Endothelial cell (in vitro differentiated cells): ENCODE results near the gene SH3RF3. TPM values are rescaled to one million over a fixed set of nuclear protein-coding genes. Genes with fewer than 3 reads are reported as not detected.

Source experiments
- DNase-seq: peaks from one replicate; pipeline ENCODE4 v3.0.0; 2021; ENCODE audit warnings: low spot score
- H3K27ac Mint-ChIP-seq: one replicate; pipeline ENCODE4 v1.8.0; 2021; ENCODE audit warnings: mixed read lengths, inconsistent platforms; ENCODE audit not compliant: unreplicated experiment
- H3K27me3 Mint-ChIP-seq: one replicate; pipeline ENCODE4 v1.8.0; 2021; ENCODE audit warnings: mild to moderate bottlenecking, moderate library complexity, mixed read lengths, inconsistent platforms; ENCODE audit not compliant: unreplicated experiment
- H3K36me3 Mint-ChIP-seq: one replicate; pipeline ENCODE4 v1.8.0; 2021; ENCODE audit warnings: mild to moderate bottlenecking, low read depth, mixed read lengths, inconsistent platforms; ENCODE audit not compliant: unreplicated experiment
- H3K4me1 Mint-ChIP-seq: one replicate; pipeline ENCODE4 v1.8.0; 2021; ENCODE audit warnings: mild to moderate bottlenecking, mixed read lengths, inconsistent platforms; ENCODE audit not compliant: unreplicated experiment
- H3K4me3 Mint-ChIP-seq: one replicate; pipeline ENCODE4 v1.8.0; 2021; ENCODE audit warnings: mild to moderate bottlenecking, mixed read lengths, inconsistent platforms; ENCODE audit not compliant: unreplicated experiment
- H3K9me3 Mint-ChIP-seq: one replicate; pipeline ENCODE4 v1.8.0; 2021; ENCODE audit warnings: mixed read lengths, inconsistent platforms; ENCODE audit not compliant: unreplicated experiment
- total RNA-seq: library from RNA; stranded (reverse); fragmentation: NEBNext Ultra II Directional; extraction: Animal tissue kit (Norgen Biotek cat#: 25700); gene quantifications from one replicate; pipeline ENCODE4 v1.2.1, GENCODE V29; 2021; ENCODE audit not compliant: unreplicated experiment
- TF ChIP-seq, protein P1 (sequence below): fragments of 200-600 bp; sonication (generic); IDR thresholded peaks from one replicate; pipeline ENCODE4 v1.5.0; 2021; ENCODE audit warnings: antibody characterized with exemption; ENCODE audit not compliant: unreplicated experiment

SH3RF3 gene
- total RNA-seq, 1 donor from 2014 or later: 12.8 TPM

DNA sequence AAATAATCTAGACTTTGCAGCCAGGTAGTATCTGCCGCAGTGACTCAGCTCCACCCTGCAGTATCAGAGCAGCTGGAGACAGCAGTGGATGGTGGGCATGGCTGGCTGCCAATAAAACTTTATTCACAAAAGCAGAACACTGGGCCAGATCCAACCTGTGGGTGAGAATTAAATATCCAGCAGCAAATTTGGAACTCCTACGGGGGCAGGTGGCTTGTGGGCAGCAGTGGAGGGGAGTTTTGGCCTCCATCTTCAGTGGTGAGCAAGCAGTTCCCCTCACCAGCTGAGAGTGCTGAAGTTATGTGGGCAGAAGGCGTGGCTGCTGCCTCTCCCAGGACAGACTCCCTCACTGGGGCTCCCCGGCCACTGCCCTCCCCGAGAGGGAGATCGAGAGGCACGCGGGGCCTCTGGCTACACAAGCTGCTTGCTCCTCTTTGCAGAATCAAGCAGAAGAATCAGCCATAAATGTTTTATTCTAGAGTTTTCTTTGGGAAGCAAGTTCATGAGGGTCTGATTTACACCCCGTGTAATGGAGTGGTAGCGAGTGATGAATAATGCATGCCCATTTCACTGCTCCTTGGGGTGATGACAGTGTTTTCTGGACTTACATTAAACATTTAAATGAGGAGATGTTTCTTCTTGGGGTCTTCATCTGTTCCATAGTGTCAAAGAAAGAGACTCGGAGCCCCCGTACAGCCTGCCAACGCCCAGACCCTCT is 280.5 kb downstream of the SH3RF3 start:
- H3K27ac Mint-ChIP-seq: no peak overlapping the region
- H3K4me3 Mint-ChIP-seq: no peak overlapping the region
- H3K9me3 Mint-ChIP-seq: no peaks in the 10 kb centered on the region
- peaks cover 6% of the 10 kb centered on the region for H3K27me3 Mint-ChIP-seq
- TF ChIP-seq, protein P1, sequence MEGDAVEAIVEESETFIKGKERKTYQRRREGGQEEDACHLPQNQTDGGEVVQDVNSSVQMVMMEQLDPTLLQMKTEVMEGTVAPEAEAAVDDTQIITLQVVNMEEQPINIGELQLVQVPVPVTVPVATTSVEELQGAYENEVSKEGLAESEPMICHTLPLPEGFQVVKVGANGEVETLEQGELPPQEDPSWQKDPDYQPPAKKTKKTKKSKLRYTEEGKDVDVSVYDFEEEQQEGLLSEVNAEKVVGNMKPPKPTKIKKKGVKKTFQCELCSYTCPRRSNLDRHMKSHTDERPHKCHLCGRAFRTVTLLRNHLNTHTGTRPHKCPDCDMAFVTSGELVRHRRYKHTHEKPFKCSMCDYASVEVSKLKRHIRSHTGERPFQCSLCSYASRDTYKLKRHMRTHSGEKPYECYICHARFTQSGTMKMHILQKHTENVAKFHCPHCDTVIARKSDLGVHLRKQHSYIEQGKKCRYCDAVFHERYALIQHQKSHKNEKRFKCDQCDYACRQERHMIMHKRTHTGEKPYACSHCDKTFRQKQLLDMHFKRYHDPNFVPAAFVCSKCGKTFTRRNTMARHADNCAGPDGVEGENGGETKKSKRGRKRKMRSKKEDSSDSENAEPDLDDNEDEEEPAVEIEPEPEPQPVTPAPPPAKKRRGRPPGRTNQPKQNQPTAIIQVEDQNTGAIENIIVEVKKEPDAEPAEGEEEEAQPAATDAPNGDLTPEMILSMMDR: no peak
- H3K36me3 Mint-ChIP-seq: peaks cover 3% of the 10 kb centered on the region
- H3K4me1 Mint-ChIP-seq: peaks cover 30% of the 10 kb centered on the region
- DNase-seq: no peak

DNA sequence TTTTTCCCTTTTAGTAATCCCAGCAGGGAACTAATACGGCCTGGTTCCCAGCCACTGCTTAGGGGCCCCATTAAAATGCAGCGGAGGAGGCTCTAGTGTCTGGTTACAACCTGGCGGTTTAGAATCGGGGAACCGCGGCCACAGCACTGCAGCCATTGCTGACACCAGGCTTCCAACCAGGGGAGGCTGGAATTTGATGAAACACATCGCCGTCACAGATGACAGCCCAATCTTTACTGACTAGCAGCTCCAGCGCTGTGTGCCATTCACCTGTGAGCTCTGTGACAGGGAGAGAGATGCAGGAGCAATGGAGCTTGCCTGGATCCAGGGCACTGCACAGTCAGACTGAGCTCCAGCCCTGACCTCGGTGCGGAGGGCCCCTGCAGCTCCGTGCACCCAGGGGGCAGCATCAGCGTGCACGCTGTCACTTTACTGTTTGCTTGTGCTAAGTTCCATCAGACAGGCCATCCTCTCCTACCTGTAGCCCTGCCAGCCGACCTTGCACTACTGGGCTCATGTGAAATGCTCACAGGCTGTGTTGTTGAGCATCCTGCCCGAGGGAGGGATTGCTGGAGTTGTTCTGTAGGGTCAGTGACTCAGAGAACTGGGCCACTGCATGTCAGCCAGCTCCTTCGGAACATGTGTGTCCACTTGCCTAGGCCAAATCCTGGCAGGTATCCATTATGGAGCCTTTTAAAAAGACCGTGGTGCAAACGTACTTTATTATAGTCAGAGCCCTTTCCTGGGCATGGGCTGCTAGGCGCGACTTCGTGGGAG is 281.2 kb downstream of the SH3RF3 start:
- Mint-ChIP-seq H3K4me3 (no peak overlapping the region), H3K9me3 (no peaks in the 10 kb centered on the region), H3K27ac (no peak overlapping the region), H3K27me3 (peaks cover 6% of the 10 kb centered on the region), H3K36me3 (peaks cover 3% of the 10 kb centered on the region), H3K4me1 (peaks cover 27% of the 10 kb centered on the region)
- TF ChIP-seq, protein P1: no peak
- DNase-seq: no peak

DNA sequence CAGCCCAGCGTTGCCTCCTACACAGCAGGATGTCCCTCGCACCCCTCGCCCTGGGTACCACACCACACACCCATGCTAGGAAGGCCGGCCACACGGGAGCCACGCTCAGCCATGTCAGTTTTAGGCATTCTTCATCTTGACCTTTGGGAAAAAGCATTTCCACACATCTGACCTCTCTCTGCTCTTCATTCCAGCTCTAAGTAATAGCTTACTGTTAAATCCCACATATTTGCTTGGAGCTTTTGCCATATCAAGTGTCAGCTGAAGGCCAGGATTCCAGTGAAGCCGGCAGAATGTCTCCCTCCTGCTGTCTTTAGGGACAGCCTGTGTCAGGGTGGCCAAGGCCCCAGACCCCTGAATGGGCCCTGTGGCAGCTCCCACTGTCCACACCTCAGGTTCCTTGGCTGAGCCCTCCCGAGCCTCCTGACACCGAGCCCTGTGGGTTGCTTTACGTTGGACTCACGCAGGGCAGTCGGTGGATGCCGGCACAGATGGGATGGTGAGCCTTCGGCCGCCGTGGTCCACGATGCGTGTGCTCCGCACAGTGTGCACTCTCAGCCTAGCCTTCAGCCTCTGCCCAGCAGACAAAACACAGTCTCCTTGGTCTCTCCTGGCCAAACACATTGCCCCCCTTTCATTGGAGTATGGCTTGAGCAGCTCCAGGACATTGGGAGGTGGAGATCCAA is 282.8 kb downstream of the SH3RF3 start:
- H3K4me1 Mint-ChIP-seq: peaks cover 22% of the 10 kb centered on the region
- no peak overlapping the region for H3K4me3 Mint-ChIP-seq
- H3K36me3 Mint-ChIP-seq: peaks cover 3% of the 10 kb centered on the region
- TF ChIP-seq, protein P1: no peak
- no peaks in the 10 kb centered on the region for H3K9me3 Mint-ChIP-seq
- DNase-seq: no peak
- H3K27me3 Mint-ChIP-seq: peaks cover 2% of the 10 kb centered on the region
- no peak overlapping the region for H3K27ac Mint-ChIP-seq

DNA sequence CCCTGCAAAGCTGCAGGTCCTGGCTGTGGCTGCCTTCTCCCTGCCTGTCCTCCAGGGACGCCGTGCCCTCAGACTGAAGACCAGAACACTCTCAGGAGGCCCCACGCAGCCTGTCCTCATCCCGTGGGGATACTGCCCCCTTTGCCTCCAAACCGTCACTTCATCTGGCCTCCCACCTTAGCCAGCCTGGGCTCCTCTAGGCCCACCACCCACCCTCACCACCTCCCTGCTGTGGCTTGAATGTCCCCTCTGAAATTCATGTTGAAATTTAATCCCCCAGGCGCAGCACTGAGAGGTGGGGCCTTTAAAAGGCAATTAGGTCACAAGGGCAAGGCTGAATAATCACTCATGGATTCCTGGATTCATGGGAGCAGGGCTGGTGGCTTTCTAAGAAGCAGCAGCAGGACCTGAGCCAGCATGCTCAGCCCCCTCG is 286.6 kb downstream of the SH3RF3 start:
- H3K27me3 Mint-ChIP-seq: peaks cover 4% of the 10 kb centered on the region
- peaks cover 10% of the 10 kb centered on the region for H3K36me3 Mint-ChIP-seq
- H3K4me3 Mint-ChIP-seq: no peak overlapping the region
- TF ChIP-seq, protein P1: no peak
- H3K9me3 Mint-ChIP-seq: no peaks in the 10 kb centered on the region
- DNase-seq: no peak
- H3K4me1 Mint-ChIP-seq: no peaks in the 10 kb centered on the region
- H3K27ac Mint-ChIP-seq: no peak overlapping the region
